HCT116 (cell line): ENCODE measurements around the gene HNRNPA2B1. TPM values are rescaled to one million over a fixed set of nuclear protein-coding genes. Genes with fewer than 3 reads are reported as not detected.

Experiments used
- ATAC-seq: fragments of 200-7000 bp; cut with Tn5 transposase; 2 replicates; pipeline ENCODE4 v1.9.1; 2020; ENCODE audit warnings: mild to moderate bottlenecking, moderate library complexity
- BruUV-seq: library from RNA; stranded (reverse); fragments of 400-500 nt; replicated peaks from 2 replicates; lab custom pipeline; 2021; lab: Mats Ljungman, UMichigan
- CTCF ChIA-PET: fragments of 300-600 bp; sonication (Branson Sonifier 250); formaldehyde crosslinking; loops from one replicate; lab custom pipeline; 2021; ENCODE audit warnings: antibody characterized with exemption; lab: Charles Lee
- POLR2A ChIA-PET: fragments of 300-600, 350-600 bp; sonication (Branson Sonifier 250); formaldehyde crosslinking; loops from one replicate; lab custom pipeline; 2021; ENCODE audit warnings: antibody characterized with exemption; lab: Charles Lee
- RAD21 ChIA-PET, 2 experiments: fragments of 300-600 bp; sonication (Branson Sonifier 250); formaldehyde crosslinking; loops; one replicate each; lab custom pipeline; 2023; ENCODE audit warnings: low total read pairs in 2 of 2; ENCODE audit not compliant: uncharacterized antibody in 2 of 2, unreplicated experiment in 2 of 2, low non-redundant PET in 1 of 2; lab: Charles Lee
- DNase-seq: peaks from one replicate; pipeline ENCODE4 v3.0.0-alpha.2; 2010; ENCODE audit warnings: low read depth, low spot score
- H2AFZ ChIP-seq: fragments of 200-600 bp; shearing (Covaris generic), sonication (generic); 2 replicates; pipeline ENCODE4 v1.6.1; 2017; ENCODE audit warnings: low read depth, mixed run types, mixed read lengths, antibody characterized with exemption, low read length; ENCODE audit not compliant: poor library complexity, severe bottlenecking
- H3K27ac ChIP-seq: 2 replicates; pipeline ENCODE4 v1.5.1; 2012; ENCODE audit warnings: low read depth, low read length
- H3K27me3 ChIP-seq: fragments of 200-600 bp; sonication (generic); 2 replicates; pipeline ENCODE4 v1.6.1; 2016; ENCODE audit warnings: mixed run types, low read length, mixed read lengths; ENCODE audit not compliant: insufficient read depth
- H3K36me3 ChIP-seq, 2 experiments: fragments of 200-500 bp in 1 of 2; fragments of 200-600 bp in 1 of 2; sonication (Bioruptor generic) in 1 of 2; sonication (generic) in 1 of 2; 2 replicates each; pipeline versions ENCODE4 v1.5.1 to v1.6.1; 2014 to 2016; ENCODE audit warnings: low read length in 2 of 2, inconsistent platforms in 1 of 2, mixed read lengths in 1 of 2, mixed run types in 1 of 2; ENCODE audit not compliant: insufficient read depth in 2 of 2, control insufficient read depth in 1 of 2
- H3K4me1 ChIP-seq, 2 experiments: fragments of 200-600 bp in 1 of 2; sonication (generic) in 1 of 2; 2 replicates each; pipeline versions ENCODE4 v1.5.1 to v1.6.1; 2012 to 2017; ENCODE audit warnings: low read length in 2 of 2, inconsistent platforms in 1 of 2, mild to moderate bottlenecking in 1 of 2, mixed read lengths in 1 of 2, mixed run types in 1 of 2, moderate library complexity in 1 of 2; ENCODE audit not compliant: insufficient read depth in 2 of 2, control insufficient read depth in 1 of 2
- H3K4me2 ChIP-seq: fragments of 200-600 bp; sonication (generic); 2 replicates; pipeline ENCODE4 v1.6.1; 2017; ENCODE audit warnings: mixed run types, low read length, mixed read lengths
- H3K4me3 ChIP-seq, 2 experiments: fragments of 200-600 bp in 1 of 2; sonication (generic) in 1 of 2; replicated peaks in 1 of 2; 2 replicates each; pipeline ENCODE4 v1.5.1; 2011 to 2016; ENCODE audit warnings: low read length in 2 of 2, control low read depth in 1 of 2, low read depth in 1 of 2, mild to moderate bottlenecking in 1 of 2, mixed read lengths in 1 of 2, mixed run types in 1 of 2
- H3K79me2 ChIP-seq: fragments of 200-600 bp; sonication (generic); 2 replicates; pipeline ENCODE4 v1.6.1; 2017; ENCODE audit warnings: mild to moderate bottlenecking, mixed run types, low read length, moderate library complexity, mixed read lengths; ENCODE audit not compliant: insufficient read depth
- H3K9ac ChIP-seq: fragments of 200-600 bp; sonication (generic); 2 replicates; pipeline ENCODE4 v1.6.1; 2016; ENCODE audit warnings: low read length, mixed read lengths
- H3K9me2 ChIP-seq: fragments of 200-600 bp; sonication (generic), shearing (Covaris generic); 2 replicates; pipeline ENCODE4 v1.6.1; 2017; ENCODE audit warnings: mixed run types, mild to moderate bottlenecking, moderate library complexity; ENCODE audit not compliant: insufficient read depth
- H3K9me3 ChIP-seq, 2 experiments: fragments of 200-500 bp in 1 of 2; fragments of 200-600 bp in 1 of 2; sonication (Bioruptor generic) in 1 of 2; sonication (generic) in 1 of 2; 2 replicates each; pipeline ENCODE4 v1.6.1; 2014 to 2017; ENCODE audit warnings: low read length in 2 of 2, mixed read lengths in 2 of 2, inconsistent platforms in 1 of 2, low read depth in 1 of 2, mild to moderate bottlenecking in 1 of 2, mixed run types in 1 of 2, moderate library complexity in 1 of 2; ENCODE audit not compliant: control insufficient read depth in 1 of 2, insufficient read depth in 1 of 2
- H4K20me1 ChIP-seq: fragments of 200-600 bp; sonication (generic), shearing (Covaris generic); 2 replicates; pipeline ENCODE4 v1.6.1; 2017; ENCODE audit warnings: mixed run types, mild to moderate bottlenecking, moderate library complexity; ENCODE audit not compliant: insufficient read depth
- EGR1 ChIP-seq: IDR thresholded peaks from 2 replicates; pipeline ENCODE4 v1.6.1; 2012; ENCODE audit warnings: low read depth
- EZH2 ChIP-seq: fragments of 200-600 bp; sonication (generic); IDR thresholded peaks from 2 replicates; pipeline ENCODE4 v1.6.1; 2017; ENCODE audit warnings: antibody characterized with exemption, mixed run types
- EZH2phosphoT487 ChIP-seq: fragments of 200-600 bp; IDR thresholded peaks from 2 replicates; pipeline ENCODE4 v1.6.1; 2018; ENCODE audit warnings: antibody characterized with exemption, borderline replicate concordance
- FOSL1 ChIP-seq: IDR thresholded peaks from 2 replicates; pipeline ENCODE4 v1.6.1; 2012; ENCODE audit warnings: low read depth
- JUND ChIP-seq: IDR thresholded peaks from 2 replicates; pipeline ENCODE4 v1.6.1; 2012
- POLR2AphosphoS5 ChIP-seq: IDR thresholded peaks from 2 replicates; pipeline ENCODE4 v1.6.1; 2011; ENCODE audit warnings: mild to moderate bottlenecking, low read depth, low read length, moderate library complexity
- SIN3A ChIP-seq: IDR thresholded peaks from 2 replicates; pipeline ENCODE4 v1.6.1; 2012; ENCODE audit warnings: low read depth
- SP1 ChIP-seq: IDR thresholded peaks from 2 replicates; pipeline ENCODE4 v1.6.1; 2012; ENCODE audit warnings: low read depth
- YY1 ChIP-seq: IDR thresholded peaks from 2 replicates; pipeline ENCODE4 v1.6.1; 2011; ENCODE audit warnings: low read length, low read depth, moderate library complexity, mild to moderate bottlenecking; ENCODE audit not compliant: insufficient replicate concordance; ENCODE audit errors: extremely low read depth
- ZFX ChIP-seq: fragments of 450-650 bp; IDR thresholded peaks from 2 replicates; pipeline ENCODE4 v1.6.1; 2017
- intact Hi-C: fragments of 100-400 bp; cut with micrococcal nuclease; formaldehyde crosslinking; loops from 2 replicates; pipeline ENCODE4 v1.10.0; 2022
- total RNA-seq: library from RNA; stranded (reverse); gene quantifications from one replicate; pipeline ENCODE4 v1.2.1, GENCODE V29; 2021; ENCODE audit not compliant: unreplicated experiment
- TF ChIP-seq, protein P1 (sequence below): IDR thresholded peaks from 2 replicates; pipeline ENCODE4 v1.6.1; 2012
- TF ChIP-seq, protein P2 (sequence below): IDR thresholded peaks from 2 replicates; pipeline ENCODE4 v1.6.1; 2012; ENCODE audit warnings: low read depth
- TF ChIP-seq, protein P3 (sequence below), 3 experiments: fragments of 200-600 bp in 1 of 3; sonication (generic) in 1 of 3; IDR thresholded peaks in 2 of 3; conservative IDR thresholded peaks in 1 of 3; 2 replicates each; pipeline ENCODE4 v1.5.1; 2012 to 2017; ENCODE audit warnings: low read depth in 2 of 3, low read length in 2 of 3, antibody characterized with exemption in 1 of 3, borderline replicate concordance in 1 of 3, control low read depth in 1 of 3, mild to moderate bottlenecking in 1 of 3, mixed read lengths in 1 of 3, mixed run types in 1 of 3, moderate library complexity in 1 of 3; ENCODE audit not compliant: insufficient read depth in 1 of 3
- TF ChIP-seq, protein P4 (sequence below): IDR thresholded peaks from 2 replicates; pipeline ENCODE4 v1.6.1; 2011; ENCODE audit warnings: mild to moderate bottlenecking, low read length, moderate library complexity; ENCODE audit not compliant: insufficient replicate concordance; ENCODE audit errors: extremely low read depth

The HNRNPA2B1 gene
- total RNA-seq, 1 experiment from 2014 or later: 870 TPM

DNA sequence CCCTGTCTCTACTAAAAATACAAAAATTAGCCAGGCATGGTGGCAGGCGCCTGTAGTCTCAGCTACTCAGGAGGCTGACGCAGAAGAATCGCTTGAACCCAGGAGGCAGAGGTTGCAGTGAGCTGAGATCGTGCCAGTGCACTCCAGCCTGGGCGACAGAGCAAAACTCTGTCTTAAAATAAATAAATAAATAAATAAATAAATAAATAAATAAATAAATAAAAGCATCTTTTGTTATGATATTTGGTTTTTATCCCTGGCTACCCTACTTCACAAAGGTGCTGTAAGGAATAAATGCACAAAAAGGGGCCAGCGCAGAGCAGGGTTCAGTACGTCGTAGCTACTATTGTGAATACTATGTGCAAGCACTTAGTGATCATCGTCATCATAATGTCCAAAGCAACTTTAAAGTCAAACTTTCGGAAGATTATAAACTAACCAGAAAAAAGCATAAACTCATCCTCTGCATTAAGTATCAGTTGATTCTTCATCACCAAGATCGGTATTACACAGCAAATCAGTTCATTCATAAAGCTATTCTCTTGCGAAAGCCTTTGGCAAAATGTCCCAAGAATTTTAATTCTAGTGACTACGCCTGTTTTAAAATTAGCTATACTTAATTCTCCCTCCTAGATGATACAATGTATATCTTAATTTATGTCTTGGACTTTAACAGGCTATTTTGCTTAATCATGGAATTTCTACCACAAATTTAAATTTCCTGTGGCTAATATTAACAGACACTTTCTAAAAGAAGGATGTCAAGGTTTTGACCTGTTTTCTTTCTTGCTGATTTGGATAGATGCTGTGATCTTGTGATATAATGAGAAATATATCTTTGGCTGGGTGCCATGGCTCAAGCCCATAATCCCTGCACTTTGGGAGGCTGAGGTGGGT lies 56.1 kb downstream of the HNRNPA2B1 start:
- Histone ChIP-seq H3K9me3 (no peaks in the 10 kb centered on the region), H3K4me1 (no peaks in the 10 kb centered on the region), H3K79me2 (no peaks in the 10 kb centered on the region), H3K9me2 (no peaks in the 10 kb centered on the region), H3K27me3 (no peaks in the 10 kb centered on the region), H3K27ac (no peak overlapping the region), H3K4me2 (no peak overlapping the region), H3K4me3 (no peak overlapping the region), H3K36me3 (no peaks in the 10 kb centered on the region), H2AFZ (no peak overlapping the region), H3K9ac (no peak overlapping the region), H4K20me1 (no peaks in the 10 kb centered on the region)
- POLR2A ChIA-PET: no interaction called here
- CTCF ChIA-PET: no interaction called here
- TF ChIP-seq SIN3A: no peak
- TF ChIP-seq, protein P1, sequence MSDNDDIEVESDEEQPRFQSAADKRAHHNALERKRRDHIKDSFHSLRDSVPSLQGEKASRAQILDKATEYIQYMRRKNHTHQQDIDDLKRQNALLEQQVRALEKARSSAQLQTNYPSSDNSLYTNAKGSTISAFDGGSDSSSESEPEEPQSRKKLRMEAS: no peak
- TF ChIP-seq ZFX: no peak
- TF ChIP-seq, protein P2, sequence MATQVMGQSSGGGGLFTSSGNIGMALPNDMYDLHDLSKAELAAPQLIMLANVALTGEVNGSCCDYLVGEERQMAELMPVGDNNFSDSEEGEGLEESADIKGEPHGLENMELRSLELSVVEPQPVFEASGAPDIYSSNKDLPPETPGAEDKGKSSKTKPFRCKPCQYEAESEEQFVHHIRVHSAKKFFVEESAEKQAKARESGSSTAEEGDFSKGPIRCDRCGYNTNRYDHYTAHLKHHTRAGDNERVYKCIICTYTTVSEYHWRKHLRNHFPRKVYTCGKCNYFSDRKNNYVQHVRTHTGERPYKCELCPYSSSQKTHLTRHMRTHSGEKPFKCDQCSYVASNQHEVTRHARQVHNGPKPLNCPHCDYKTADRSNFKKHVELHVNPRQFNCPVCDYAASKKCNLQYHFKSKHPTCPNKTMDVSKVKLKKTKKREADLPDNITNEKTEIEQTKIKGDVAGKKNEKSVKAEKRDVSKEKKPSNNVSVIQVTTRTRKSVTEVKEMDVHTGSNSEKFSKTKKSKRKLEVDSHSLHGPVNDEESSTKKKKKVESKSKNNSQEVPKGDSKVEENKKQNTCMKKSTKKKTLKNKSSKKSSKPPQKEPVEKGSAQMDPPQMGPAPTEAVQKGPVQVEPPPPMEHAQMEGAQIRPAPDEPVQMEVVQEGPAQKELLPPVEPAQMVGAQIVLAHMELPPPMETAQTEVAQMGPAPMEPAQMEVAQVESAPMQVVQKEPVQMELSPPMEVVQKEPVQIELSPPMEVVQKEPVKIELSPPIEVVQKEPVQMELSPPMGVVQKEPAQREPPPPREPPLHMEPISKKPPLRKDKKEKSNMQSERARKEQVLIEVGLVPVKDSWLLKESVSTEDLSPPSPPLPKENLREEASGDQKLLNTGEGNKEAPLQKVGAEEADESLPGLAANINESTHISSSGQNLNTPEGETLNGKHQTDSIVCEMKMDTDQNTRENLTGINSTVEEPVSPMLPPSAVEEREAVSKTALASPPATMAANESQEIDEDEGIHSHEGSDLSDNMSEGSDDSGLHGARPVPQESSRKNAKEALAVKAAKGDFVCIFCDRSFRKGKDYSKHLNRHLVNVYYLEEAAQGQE: no peak
- no peak for TF ChIP-seq EZH2
- TF ChIP-seq, protein P3, sequence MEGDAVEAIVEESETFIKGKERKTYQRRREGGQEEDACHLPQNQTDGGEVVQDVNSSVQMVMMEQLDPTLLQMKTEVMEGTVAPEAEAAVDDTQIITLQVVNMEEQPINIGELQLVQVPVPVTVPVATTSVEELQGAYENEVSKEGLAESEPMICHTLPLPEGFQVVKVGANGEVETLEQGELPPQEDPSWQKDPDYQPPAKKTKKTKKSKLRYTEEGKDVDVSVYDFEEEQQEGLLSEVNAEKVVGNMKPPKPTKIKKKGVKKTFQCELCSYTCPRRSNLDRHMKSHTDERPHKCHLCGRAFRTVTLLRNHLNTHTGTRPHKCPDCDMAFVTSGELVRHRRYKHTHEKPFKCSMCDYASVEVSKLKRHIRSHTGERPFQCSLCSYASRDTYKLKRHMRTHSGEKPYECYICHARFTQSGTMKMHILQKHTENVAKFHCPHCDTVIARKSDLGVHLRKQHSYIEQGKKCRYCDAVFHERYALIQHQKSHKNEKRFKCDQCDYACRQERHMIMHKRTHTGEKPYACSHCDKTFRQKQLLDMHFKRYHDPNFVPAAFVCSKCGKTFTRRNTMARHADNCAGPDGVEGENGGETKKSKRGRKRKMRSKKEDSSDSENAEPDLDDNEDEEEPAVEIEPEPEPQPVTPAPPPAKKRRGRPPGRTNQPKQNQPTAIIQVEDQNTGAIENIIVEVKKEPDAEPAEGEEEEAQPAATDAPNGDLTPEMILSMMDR (IDR thresholded peaks at IDR 0.05 in 2 of 3, conservative IDR thresholded peaks at IDR 0.05 in 1 of 3; ENCODE audit: borderline replicate concordance in 1 of 3, insufficient read depth in 1 of 3, low read depth in 2 of 3, low read length in 2 of 3): no peak
- no peak for TF ChIP-seq FOSL1
- TF ChIP-seq, protein P4, sequence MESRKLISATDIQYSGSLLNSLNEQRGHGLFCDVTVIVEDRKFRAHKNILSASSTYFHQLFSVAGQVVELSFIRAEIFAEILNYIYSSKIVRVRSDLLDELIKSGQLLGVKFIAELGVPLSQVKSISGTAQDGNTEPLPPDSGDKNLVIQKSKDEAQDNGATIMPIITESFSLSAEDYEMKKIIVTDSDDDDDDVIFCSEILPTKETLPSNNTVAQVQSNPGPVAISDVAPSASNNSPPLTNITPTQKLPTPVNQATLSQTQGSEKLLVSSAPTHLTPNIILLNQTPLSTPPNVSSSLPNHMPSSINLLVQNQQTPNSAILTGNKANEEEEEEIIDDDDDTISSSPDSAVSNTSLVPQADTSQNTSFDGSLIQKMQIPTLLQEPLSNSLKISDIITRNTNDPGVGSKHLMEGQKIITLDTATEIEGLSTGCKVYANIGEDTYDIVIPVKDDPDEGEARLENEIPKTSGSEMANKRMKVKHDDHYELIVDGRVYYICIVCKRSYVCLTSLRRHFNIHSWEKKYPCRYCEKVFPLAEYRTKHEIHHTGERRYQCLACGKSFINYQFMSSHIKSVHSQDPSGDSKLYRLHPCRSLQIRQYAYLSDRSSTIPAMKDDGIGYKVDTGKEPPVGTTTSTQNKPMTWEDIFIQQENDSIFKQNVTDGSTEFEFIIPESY: no peak
- no peak for TF ChIP-seq POLR2AphosphoS5
- no peak for TF ChIP-seq EGR1
- no peak for TF ChIP-seq JUND
- no peak for TF ChIP-seq YY1
- TF ChIP-seq EZH2phosphoT487: no peak
- no peak for TF ChIP-seq SP1
- ATAC-seq: no peak
- intact Hi-C loops: no loop called here
- RAD21 ChIA-PET: no interaction called here
- no peak for DNase-seq
- BruUV-seq: no TSS peak
